NCI-H1930 (cell line): Measurements from ENCODE around the gene CUX1.
"Not testable (repeated sequence)": the region's sequence is repeated elsewhere in the genome, so short reads cannot be mapped to it uniquely, and the experiment has no call there.

Experiments
- DNase-seq, 2 experiments: peaks; one replicate each; lab custom pipeline; 2025; lab: John Stamatoyannopoulos, UW

The CUX1 gene

DNA sequence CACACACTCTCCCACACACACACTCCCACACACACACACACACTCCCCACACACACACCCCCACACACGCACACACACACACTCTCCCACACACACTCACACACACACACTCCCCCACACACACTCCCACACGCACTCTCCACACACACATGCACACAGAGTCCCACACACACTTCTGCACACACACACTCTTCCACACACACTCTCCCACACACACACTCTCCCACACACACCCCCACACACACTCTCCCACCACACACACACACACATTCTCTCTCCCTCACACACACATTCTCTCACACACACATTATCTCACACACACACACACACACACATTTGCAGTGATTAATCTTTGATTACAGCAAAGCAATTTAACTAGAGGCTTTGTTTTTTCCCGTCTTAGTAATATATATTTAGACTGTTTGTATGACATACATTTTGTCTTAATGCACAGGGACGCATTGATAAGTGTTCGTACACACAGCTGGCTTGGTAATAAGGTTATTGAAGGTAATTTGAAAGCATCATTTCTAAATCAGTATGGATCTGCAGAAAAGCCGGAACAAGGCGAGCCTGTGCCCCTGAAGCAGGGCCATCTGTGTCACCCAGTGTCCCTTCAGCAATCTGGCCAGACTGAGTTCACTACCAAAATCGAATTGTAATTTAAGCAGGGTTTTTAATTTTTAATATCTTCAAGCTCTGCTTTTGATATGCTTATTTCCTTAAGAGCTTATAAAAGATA, 399.3 kb downstream of the CUX1 start:
- DNase-seq: no peak

DNA sequence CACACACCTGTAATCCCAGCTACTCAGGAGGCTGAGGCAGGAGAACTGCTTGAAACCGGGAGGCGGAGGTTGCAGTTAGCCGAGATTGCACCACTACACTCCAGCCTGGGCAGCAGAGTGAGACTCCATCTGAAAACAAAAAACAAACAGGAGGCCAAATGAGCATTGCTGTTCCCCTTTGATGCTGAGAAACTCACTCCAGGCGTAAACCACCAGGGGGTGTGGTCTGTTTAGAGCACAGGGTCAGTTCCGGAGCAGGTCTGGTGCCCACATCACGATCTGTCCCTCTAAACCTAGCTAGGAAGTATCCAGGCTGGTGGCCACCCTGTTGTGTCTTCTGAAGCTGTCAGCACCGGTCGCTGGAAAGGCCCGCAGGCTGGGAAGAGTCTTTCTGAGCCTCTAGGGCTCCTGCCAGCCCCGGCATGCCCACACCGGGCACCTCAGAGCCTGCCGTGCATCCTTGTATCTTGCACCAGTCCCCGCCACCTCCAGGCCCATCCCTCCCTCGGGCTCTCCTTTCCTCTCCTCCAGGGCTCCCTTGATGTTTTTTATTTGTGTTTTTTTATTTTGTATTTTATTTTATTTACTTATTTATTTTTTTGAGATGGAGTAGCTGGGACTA, 402.9 kb downstream of the CUX1 start:
- DNase-seq: no peak

DNA sequence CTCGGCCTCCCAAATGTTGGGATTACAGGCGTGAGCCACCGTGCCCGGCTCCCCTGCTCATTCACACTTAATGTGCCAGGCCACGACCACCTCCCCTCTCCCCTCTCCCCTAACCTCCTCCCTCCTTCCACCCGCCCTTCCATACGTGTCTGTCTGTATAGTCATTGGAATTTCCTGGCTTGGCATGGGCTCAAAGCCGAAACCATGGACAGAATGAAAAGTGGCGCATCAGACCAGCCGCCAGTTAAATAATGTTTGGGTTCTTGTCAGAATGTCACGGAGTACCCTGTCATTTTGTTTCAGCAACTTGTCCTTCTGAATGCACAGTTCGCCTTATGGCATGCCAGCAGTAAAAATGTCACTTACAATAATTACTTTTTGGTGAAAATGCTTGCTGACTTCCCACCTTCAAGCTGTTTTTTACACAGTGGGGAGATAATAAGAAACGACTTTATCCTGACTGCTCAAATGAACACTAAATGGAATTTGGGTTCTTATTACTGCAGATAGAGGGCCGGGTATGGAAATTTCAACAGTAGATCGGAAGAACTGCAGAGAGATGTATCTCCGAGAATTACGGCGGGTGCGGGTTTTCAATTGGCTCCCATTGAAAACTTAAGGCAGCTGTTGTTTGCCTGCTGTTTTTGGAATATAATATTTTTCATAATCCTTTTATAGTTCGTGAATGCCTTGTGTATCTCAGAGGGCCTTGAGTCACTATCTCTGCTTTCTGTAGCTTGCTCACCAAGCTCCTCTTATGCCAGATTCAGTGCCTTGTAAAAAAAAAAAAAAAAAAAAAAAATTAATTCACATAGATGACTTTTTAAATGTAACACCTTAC, 403.8 kb downstream of the CUX1 start:
- no peak for DNase-seq

DNA sequence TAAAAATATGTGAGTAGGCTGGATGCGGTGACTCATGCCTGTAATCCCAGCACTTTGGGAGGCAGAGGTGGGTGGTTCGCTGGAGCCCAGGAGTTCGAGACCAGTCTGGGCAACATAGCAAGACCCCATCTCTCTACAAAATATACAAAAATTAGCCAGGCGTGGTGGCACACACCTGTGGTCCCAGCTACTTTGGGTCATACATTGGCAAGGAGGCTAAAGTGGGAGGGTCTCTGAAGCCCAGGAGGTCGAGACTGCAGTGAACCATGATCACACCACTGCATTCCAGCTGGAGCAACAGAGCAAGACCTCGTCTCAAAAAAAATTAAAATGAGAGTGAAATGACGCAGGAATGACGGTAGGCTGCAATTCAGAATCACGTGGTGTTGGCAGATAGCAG, 404.5 kb downstream of the CUX1 start:
- DNase-seq: no peak

DNA sequence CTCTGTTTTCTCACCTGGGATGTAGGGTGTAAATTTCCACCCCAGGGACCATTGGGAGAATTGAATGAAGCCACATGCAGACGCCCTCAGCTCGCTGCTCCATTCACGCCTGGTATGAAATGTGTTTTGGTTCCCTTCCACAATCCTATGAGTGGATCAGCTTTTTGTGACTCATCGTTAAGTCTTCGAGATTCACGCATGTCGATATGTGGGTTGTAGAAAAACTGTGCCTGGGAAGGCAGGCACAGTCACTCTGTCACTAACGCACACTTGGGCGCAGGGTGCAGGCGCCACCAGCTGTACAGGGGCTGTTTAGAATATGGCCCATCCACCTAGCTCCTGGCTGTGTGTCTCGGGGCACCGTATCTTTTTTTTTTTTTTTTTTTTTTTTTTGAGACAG, 405.0 kb downstream of the CUX1 start:
- no peak for DNase-seq

DNA sequence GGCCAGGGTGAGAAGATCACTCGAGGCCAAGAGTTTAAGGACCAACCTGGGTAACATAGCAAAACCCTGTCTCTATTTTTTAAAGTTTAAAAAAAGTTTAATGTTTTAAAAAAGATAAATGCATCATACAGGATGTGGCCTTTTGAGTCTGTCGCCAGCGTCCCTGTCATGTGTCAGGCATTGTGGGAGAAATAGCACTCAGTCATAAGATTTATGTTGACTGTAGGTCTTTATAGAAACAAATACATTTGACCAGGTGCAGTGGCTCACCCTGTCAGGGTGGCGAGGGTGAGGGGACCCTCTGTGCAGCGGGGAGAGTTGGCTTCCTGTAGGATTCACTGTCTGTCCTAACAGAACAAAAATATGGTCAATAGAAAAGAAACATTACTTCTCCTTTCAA, 405.8 kb downstream of the CUX1 start:
- DNase-seq: no peak

DNA sequence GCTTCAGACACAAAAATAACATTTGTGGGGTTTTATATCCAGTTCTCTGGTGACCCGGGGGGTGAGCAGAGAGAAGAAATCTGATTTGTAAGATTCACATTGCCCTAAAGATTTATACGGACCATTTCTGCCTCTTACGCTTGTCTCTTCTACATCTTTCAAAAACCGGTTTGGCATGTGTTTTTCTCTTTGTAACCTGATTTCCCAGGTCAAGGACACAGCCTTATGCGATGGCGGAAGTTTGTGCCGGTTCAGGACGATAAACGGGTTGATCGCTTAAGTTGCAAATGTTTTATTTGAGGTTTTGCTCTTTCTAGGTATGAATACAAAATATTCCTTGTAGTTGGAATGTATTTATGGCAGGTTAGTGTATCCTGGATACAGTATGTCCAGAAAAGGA, 407.6 kb downstream of the CUX1 start:
- DNase-seq: no peak

DNA sequence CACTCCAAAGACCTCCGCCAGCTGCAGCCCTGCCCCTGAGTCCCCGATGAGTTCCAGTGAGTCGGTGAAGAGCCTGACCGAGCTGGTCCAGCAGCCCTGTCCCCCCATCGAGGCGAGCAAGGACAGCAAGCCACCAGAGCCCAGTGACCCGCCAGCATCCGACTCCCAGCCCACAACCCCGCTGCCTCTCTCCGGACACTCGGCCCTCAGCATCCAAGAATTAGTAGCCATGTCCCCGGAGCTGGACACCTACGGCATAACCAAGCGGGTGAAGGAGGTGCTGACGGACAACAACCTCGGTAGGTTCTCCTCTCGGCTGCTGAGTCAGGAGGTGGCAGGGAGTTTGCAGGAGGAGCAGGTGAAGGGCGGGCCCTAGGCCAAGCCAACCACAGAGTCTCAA, 409.9 kb downstream of the CUX1 start:
- DNase-seq: no peak

DNA sequence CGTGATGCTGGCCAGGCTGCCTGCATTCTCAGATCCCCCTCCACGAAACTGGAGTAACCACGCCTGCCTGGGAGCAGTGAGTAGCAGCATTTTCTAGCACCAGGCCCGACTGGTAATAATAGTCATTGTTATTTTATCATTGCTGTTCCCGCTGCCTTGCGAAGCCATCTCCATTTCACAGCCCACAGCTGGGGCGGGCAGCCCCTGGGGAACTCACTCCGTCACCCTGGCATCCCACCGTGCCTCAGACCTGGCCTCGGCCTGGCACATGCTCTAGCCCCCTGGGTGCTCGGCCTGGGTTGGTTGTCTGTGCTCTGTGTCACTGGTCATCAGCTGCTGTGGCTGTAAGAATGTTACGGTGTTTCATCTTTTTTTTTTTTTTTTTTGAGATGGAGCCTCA, 411.5 kb downstream of the CUX1 start:
- no peak for DNase-seq

DNA sequence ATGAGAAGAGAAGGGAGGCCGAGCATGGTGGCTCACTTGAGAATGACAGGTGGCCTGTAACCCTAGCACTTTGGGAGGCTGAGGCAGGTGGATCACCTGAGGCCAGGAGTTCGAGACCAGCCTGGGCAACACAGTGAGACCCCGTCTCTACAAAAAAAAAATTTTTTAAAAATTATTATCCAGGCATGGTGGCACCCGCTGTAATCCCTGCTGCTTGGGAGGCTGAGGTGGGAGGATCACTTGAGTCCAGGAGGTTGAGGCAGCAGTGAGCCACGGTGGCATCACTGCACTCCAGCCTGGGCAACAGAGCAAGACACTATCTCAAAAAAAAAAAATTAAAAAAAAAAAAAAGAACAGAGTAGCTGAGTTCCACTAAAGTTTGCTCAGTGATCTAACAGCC, 412.7 kb downstream of the CUX1 start:
- not testable (repeated sequence) for DNase-seq

DNA sequence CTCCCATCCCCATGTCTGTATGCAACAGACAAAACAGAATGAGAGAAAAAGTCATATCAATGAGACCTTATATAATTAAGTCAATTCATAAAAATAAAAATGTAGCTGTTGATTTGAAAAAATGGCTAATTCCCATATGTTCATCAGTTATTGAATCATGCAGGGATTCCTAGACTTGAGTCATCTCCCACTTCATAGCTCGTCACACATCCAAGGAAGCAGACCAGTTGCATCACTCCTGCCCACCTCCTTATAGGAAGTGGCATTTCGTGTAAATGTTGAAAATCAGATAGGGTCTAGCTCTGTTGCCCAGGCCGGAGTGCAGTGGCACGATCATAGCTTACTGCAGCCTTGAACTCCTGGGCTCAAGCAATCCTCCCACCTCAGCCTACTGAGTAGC, 413.2 kb downstream of the CUX1 start:
- no peak for DNase-seq

DNA sequence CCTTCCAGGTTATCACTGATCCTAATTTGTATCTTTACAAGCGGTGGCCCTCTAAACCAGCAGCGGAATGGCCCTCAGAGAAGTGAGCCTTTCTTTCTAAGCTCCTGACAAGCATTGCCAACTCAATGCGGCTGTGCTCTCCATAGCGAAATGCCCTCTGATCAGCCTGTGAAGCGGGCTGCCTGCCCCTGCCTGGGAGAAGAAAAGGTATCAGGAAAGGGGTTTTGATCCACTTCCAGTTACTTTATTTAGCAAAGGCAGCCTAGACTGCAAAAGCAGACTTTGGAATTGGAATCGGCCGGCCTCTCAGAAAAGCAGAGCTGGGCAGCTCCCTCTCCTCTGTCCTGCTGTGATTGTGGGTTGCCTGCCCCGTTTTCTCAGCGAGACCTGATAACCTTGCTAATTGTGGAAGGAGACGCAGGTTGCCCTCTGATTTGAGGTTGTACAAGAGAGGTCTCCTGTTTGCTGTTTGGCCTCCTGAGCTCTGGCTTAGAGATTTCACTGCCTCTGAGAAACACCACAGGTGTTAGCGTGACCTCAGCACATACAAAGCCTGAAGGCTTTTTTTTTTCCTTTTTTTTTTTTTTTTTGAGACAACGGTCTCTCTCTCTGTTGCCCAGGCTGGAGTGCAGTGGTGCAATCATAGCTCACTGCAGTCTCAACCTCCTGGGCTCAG, 415.3 kb downstream of the CUX1 start:
- DNase-seq: no peak

DNA sequence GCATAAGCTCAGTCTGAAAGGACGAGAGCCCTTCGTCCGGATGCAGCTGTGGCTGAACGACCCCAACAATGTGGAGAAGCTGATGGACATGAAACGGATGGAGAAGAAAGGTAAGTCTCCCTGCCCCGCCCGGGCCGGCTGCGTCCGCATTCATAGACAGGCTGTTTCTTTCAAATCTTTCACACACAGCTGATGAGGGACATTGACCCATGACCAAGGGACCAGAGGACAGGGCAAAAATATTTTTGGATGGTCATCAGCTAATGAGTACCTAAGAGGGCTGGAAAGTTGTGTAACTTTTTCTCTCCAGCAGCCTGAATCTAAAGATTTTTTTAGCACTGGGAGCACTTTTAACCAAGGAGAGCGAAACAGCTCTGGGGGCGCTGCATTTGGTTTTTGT, 416.7 kb downstream of the CUX1 start:
- no peak for DNase-seq

DNA sequence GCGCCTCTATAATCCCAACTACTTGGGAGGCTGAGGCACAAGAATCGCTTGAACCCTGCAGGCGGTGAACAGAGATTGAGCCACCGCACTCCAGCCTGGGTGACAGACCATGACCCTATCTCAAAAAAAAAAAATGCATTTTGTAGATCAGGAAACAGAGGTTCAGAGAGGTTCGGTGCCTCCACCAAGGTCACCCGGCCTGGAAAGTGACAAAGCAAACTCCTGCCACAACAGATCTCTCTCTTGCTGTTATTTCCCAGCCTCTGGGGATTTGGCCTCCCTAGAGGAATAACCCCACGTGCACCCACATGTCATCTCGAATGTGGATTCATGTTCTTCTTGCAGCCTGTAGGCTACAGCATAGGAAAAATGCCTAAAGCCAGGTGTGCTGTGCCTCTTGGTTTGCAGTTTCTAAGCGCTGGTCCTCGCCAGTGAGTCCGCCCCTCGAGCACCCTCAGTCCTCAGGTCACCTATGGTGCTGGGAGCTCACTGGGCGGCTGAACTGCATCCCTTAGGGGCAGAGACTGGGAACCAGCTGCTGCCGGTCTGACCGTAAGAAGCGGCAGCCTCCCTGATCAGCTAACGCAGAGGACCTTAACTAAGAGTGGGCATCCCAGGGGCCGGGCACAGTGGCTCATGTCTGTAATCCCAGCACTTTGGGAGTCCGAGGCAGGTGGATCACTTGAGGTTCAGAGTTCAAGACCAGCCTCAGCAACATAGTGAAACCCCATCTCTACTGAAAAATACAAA, 417.6 kb downstream of the CUX1 start:
- DNase-seq: no peak

DNA sequence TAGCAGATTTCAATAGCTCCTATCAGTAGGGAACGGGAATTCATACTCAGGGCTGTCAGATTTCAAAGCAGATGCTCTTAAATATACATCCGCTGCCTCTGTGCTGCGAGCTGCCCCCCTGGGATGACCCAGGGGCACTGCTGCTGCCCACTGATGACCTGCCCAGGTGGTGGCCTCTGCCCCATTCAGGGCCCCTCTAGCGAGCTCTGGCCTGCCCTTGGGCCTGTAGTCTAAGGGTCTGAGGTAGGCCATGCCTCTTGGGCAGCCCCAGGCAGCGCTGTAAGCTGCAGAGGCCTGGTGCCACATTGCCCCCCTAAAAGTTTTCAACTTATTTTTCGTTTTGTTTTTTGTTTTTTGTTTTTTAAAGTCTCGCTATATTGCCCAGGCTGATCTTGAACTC, 418.7 kb downstream of the CUX1 start:
- no peak for DNase-seq

DNA sequence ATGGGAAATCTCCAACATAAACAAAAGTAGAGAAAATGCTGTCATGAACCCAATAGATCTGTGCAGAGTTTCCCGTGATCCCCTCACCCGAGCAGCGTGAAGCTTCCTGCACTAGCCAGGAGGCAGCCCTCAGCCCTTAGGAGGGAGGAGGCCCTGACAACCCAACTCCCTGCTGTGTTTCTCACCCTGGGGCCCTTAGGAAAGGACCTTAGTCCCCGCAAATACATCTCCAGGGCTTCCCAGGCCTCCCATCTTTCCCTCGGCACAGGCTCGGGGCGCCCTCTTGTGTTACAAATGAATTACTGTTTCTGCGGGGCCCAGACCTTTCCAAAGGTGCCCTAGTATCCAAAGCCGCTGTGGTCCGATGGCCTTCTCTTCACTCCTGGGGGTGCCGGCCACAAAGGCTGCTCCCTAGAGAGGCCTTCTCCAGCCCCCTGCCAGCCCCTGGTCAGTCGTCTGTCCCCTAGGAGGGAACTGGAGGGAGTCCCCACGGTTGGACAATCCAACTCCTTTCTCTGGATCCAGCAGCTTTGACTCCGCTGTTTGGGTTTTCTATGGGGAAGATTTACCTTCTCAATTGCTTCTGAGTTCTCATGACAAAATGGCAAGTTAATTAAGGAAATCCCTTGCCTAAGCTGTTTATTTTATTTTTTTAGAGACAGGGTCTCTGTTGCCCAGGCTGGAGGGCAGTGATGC, 419.3 kb downstream of the CUX1 start:
- DNase-seq: peak; percentile 51 to 54

DNA sequence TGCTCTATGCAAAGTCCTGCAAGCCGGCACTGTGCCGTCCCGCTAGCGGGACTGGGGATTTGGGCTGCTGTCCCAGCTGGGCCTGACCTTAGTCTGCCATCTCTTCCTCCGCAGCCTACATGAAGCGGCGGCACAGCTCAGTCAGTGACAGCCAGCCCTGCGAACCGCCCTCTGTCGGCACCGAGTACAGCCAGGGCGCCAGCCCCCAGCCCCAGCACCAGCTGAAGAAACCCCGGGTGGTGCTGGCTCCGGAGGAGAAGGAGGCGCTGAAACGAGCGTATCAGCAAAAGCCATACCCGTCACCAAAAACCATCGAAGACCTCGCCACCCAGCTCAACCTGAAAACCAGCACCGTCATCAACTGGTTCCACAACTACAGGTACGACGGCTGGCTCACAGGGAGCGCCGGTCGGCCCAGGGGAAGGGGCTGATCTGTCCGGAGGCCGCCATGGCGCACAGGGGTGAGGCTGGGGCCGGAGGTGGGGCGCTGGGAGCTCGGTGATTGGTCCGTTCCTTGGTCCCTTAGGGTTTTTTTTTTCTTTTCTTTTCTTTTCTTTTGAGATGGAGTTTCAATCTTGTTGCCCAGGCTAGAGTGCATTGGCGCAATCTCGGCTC, 421.9 kb downstream of the CUX1 start:
- DNase-seq: no peak

DNA sequence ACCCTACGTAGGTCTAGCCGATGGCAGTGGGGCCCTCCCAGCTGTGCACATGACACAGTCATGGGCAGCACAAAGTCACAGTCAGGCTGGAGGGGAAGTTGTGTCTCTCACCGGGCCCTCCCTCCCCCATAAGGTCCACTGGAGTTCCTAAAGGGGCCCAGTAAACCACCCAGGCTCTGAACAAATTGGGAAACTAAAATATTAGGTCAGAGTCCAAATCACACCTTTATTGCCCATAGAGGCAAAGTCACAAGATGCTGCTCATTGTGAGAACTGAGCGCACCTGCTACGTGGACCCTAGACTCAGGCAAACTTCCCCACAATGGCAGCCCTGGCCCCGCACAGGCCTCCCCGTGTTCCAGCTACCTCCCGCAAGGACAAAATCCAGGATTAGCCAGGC, 424.0 kb downstream of the CUX1 start:
- DNase-seq: no peak

DNA sequence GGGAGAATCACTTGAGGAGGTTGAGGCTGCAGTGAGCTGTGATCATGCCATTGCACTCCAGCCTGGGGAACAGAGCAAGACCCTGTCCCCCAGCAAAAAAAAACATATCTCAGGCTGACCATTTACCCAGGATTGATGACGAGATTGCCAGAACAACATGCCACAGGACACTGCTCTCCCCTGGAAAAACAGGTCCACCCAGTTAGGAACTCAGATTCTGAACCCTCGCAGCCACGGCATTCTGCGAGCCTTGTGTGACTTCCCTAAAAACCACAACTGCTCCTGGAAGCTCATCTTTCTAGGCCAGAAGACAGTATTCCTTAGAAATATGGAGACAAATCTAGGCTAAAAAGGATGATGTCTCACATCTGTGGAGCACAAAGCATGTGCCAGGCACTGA, 427.2 kb downstream of the CUX1 start:
- no peak for DNase-seq

DNA sequence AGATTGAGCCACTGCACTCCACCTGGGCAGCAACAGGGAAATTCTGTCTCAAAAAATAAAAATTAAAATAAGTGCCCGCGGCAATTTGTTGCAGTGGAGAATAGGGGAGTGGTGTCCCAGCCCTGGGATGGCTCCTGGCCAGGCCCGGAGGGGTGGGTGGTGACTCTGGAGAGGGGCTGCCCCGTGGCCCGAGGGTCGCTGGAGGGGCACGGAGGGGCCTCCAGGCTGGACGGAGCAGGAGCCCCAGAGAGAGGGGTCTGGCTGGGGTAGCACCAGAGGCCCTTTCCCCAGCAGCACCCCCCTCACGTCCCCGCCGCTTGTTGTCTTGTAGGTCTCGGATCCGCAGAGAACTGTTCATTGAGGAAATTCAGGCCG, 430.6 kb downstream of the CUX1 start:
- no peak for DNase-seq
